HG03558 (cell line): ENCODE measurements around the gene PTPRN.

Experiments
- ATAC-seq: cut with Tn5 transposase; IDR thresholded peaks from one replicate; pipeline ENCODE4 v1.9.1; 2021; ENCODE audit warnings: moderate number of reproducible peaks; ENCODE audit not compliant: unreplicated experiment; ENCODE audit errors: extremely low read depth

The PTPRN gene

GRCh38 chr2:219308142-219309101, 779 bp downstream of the PTPRN start:
- no peak for ATAC-seq

- ATAC-seq: no peak
Observed at GRCh38 chr2:219306047-219306446, 3.2 kb downstream of the PTPRN start.

- no peak for ATAC-seq
Observed at GRCh38 chr2:219304223-219304622, 5.0 kb downstream of the PTPRN start.

- no peak for ATAC-seq
Observed at GRCh38 chr2:219302412-219302968, 6.7 kb downstream of the PTPRN start.

GRCh38 chr2:219300022-219300421, 9.2 kb downstream of the PTPRN start:
- no peak for ATAC-seq

GRCh38 chr2:219299372-219299760, 9.8 kb downstream of the PTPRN start:
- ATAC-seq: no peak

- ATAC-seq: no peak
Observed at GRCh38 chr2:219298759-219299371, 10.3 kb downstream of the PTPRN start.

- no peak for ATAC-seq
Observed at GRCh38 chr2:219297766-219298456, 11.3 kb downstream of the PTPRN start.

- ATAC-seq: no peak
Observed at GRCh38 chr2:219296631-219297391, 12.4 kb downstream of the PTPRN start.

- no peak for ATAC-seq
Observed at GRCh38 chr2:219296142-219296541, 13.1 kb downstream of the PTPRN start.

GRCh38 chr2:219294356-219295351, 14.5 kb downstream of the PTPRN start:
- peak; percentile 84 for ATAC-seq

- no peak for ATAC-seq
Observed at GRCh38 chr2:219293736-219294231, 15.4 kb downstream of the PTPRN start.

GRCh38 chr2:219292616-219293015, 16.6 kb downstream of the PTPRN start:
- ATAC-seq: no peak

- ATAC-seq: no peak
Observed at GRCh38 chr2:219291910-219292490, 17.2 kb downstream of the PTPRN start.

GRCh38 chr2:219291394-219291793, 17.8 kb downstream of the PTPRN start:
- no peak for ATAC-seq

- ATAC-seq: no peak
Observed at GRCh38 chr2:219290381-219291171, 18.6 kb downstream of the PTPRN start.

- no peak for ATAC-seq
Observed at GRCh38 chr2:219289537-219290361, 19.5 kb downstream of the PTPRN start.
